ENCODE data around the gene DMXL1.
"Not testable (repeated sequence)": the region's sequence is repeated elsewhere in the genome, so short reads cannot be mapped to it uniquely, and the experiment has no call there.

DMXL1 gene

GRCh38 chr5:119095611-119096010, 24.7 kb downstream of the DMXL1 start:
- no peaks in the 10 kb centered on the region for H3K27me3 ChIP-seq (ENCODE audit: control insufficient read depth, insufficient read depth, low read length)
- H3K36me3 ChIP-seq (ENCODE audit: control insufficient read depth, insufficient read depth, low read length), result no peaks in the 10 kb centered on the region
- H3K4me1 ChIP-seq (ENCODE audit: control insufficient read depth, insufficient read depth, low read length), result no peaks in the 10 kb centered on the region
- no peak overlapping the region for H3K9ac ChIP-seq (ENCODE audit: low read length)
- H3K9me3 ChIP-seq (ENCODE audit: control insufficient read depth, low read length), result no peaks in the 10 kb centered on the region
- H3K4me3 ChIP-seq (ENCODE audit: low read length), result no peak overlapping the region

GRCh38 chr5:119105971-119106370, 35.1 kb downstream of the DMXL1 start:
- no peak overlapping the region for H3K9ac ChIP-seq (ENCODE audit: low read length)
- no peaks in the 10 kb centered on the region for H3K27me3 ChIP-seq (ENCODE audit: control insufficient read depth, insufficient read depth, low read length)
- H3K4me3 ChIP-seq (ENCODE audit: low read length), result no peak overlapping the region
- no peaks in the 10 kb centered on the region for H3K36me3 ChIP-seq (ENCODE audit: control insufficient read depth, insufficient read depth, low read length)
- H3K4me1 ChIP-seq (ENCODE audit: control insufficient read depth, insufficient read depth, low read length), result no peaks in the 10 kb centered on the region
- H3K9me3 ChIP-seq (ENCODE audit: control insufficient read depth, low read length), result no peaks in the 10 kb centered on the region

- H3K9me3 ChIP-seq (ENCODE audit: control insufficient read depth, low read length), result no peaks in the 10 kb centered on the region
- H3K4me1 ChIP-seq (ENCODE audit: control insufficient read depth, insufficient read depth, low read length), result no peaks in the 10 kb centered on the region
- H3K4me3 ChIP-seq (ENCODE audit: low read length), result no peak overlapping the region
- H3K36me3 ChIP-seq (ENCODE audit: control insufficient read depth, insufficient read depth, low read length), result no peaks in the 10 kb centered on the region
- H3K27me3 ChIP-seq (ENCODE audit: control insufficient read depth, insufficient read depth, low read length), result no peaks in the 10 kb centered on the region
- H3K9ac ChIP-seq (ENCODE audit: low read length), result no peak overlapping the region
Measured at GRCh38 chr5:119112151-119112550, 41.3 kb downstream of the DMXL1 start.

GRCh38 chr5:119117237-119117636, 46.4 kb downstream of the DMXL1 start:
- no peak overlapping the region for H3K9ac ChIP-seq (ENCODE audit: low read length)
- H3K27me3 ChIP-seq (ENCODE audit: control insufficient read depth, insufficient read depth, low read length), result no peaks in the 10 kb centered on the region
- H3K9me3 ChIP-seq (ENCODE audit: control insufficient read depth, low read length), result no peaks in the 10 kb centered on the region
- no peak overlapping the region for H3K4me3 ChIP-seq (ENCODE audit: low read length)
- H3K4me1 ChIP-seq (ENCODE audit: control insufficient read depth, insufficient read depth, low read length), result no peaks in the 10 kb centered on the region
- H3K36me3 ChIP-seq (ENCODE audit: control insufficient read depth, insufficient read depth, low read length), result no peaks in the 10 kb centered on the region

- Histone ChIP-seq H3K27me3 (ENCODE audit: control insufficient read depth, insufficient read depth, low read length) (no peaks in the 10 kb centered on the region), H3K9me3 (ENCODE audit: control insufficient read depth, low read length) (no peaks in the 10 kb centered on the region), H3K4me3 (ENCODE audit: low read length) (no peak overlapping the region), H3K36me3 (ENCODE audit: control insufficient read depth, insufficient read depth, low read length) (no peaks in the 10 kb centered on the region), H3K9ac (ENCODE audit: low read length) (no peak overlapping the region), H3K4me1 (ENCODE audit: control insufficient read depth, insufficient read depth, low read length) (no peaks in the 10 kb centered on the region)
Measured at GRCh38 chr5:119118000-119118399, 47.1 kb downstream of the DMXL1 start.

- Histone ChIP-seq H3K4me1 (ENCODE audit: control insufficient read depth, insufficient read depth, low read length) (no peaks in the 10 kb centered on the region), H3K36me3 (ENCODE audit: control insufficient read depth, insufficient read depth, low read length) (no peaks in the 10 kb centered on the region), H3K4me3 (ENCODE audit: low read length) (no peak overlapping the region), H3K9ac (ENCODE audit: low read length) (no peak overlapping the region), H3K27me3 (ENCODE audit: control insufficient read depth, insufficient read depth, low read length) (no peaks in the 10 kb centered on the region), H3K9me3 (ENCODE audit: control insufficient read depth, low read length) (no peaks in the 10 kb centered on the region)
Measured at GRCh38 chr5:119120893-119121292, 50.0 kb downstream of the DMXL1 start.

- not testable (repeated sequence) for H3K9me3 ChIP-seq (ENCODE audit: control insufficient read depth, low read length); H3K27me3 ChIP-seq (ENCODE audit: control insufficient read depth, insufficient read depth, low read length); H3K4me1 ChIP-seq (ENCODE audit: control insufficient read depth, insufficient read depth, low read length); H3K36me3 ChIP-seq (ENCODE audit: control insufficient read depth, insufficient read depth, low read length); H3K4me3 ChIP-seq (ENCODE audit: low read length); H3K9ac ChIP-seq (ENCODE audit: low read length)
Measured at GRCh38 chr5:119122474-119122873, 51.6 kb downstream of the DMXL1 start.

- Histone ChIP-seq H3K9me3 (ENCODE audit: control insufficient read depth, low read length) (no peaks in the 10 kb centered on the region), H3K4me3 (ENCODE audit: low read length) (no peak overlapping the region), H3K9ac (ENCODE audit: low read length) (no peak overlapping the region), H3K36me3 (ENCODE audit: control insufficient read depth, insufficient read depth, low read length) (no peaks in the 10 kb centered on the region), H3K4me1 (ENCODE audit: control insufficient read depth, insufficient read depth, low read length) (no peaks in the 10 kb centered on the region), H3K27me3 (ENCODE audit: control insufficient read depth, insufficient read depth, low read length) (no peaks in the 10 kb centered on the region)
Measured at GRCh38 chr5:119123280-119123679, 52.4 kb downstream of the DMXL1 start.

- Histone ChIP-seq H3K9me3 (ENCODE audit: control insufficient read depth, low read length) (no peaks in the 10 kb centered on the region), H3K27me3 (ENCODE audit: control insufficient read depth, insufficient read depth, low read length) (no peaks in the 10 kb centered on the region), H3K4me3 (ENCODE audit: low read length) (no peak overlapping the region), H3K36me3 (ENCODE audit: control insufficient read depth, insufficient read depth, low read length) (no peaks in the 10 kb centered on the region), H3K4me1 (ENCODE audit: control insufficient read depth, insufficient read depth, low read length) (peaks cover 3% of the 10 kb centered on the region), H3K9ac (ENCODE audit: low read length) (no peak overlapping the region)
Measured at GRCh38 chr5:119129770-119130169, 58.9 kb downstream of the DMXL1 start.

- H3K27me3 ChIP-seq (ENCODE audit: control insufficient read depth, insufficient read depth, low read length), result no peaks in the 10 kb centered on the region
- H3K9me3 ChIP-seq (ENCODE audit: control insufficient read depth, low read length), result no peaks in the 10 kb centered on the region
- H3K9ac ChIP-seq (ENCODE audit: low read length), result no peak overlapping the region
- H3K4me3 ChIP-seq (ENCODE audit: low read length), result no peak overlapping the region
- peaks cover 3% of the 10 kb centered on the region for H3K4me1 ChIP-seq (ENCODE audit: control insufficient read depth, insufficient read depth, low read length)
- peaks cover 5% of the 10 kb centered on the region for H3K36me3 ChIP-seq (ENCODE audit: control insufficient read depth, insufficient read depth, low read length)
Measured at GRCh38 chr5:119131530-119132304, 60.8 kb downstream of the DMXL1 start.

- H3K27me3 ChIP-seq (ENCODE audit: control insufficient read depth, insufficient read depth, low read length); H3K9ac ChIP-seq (ENCODE audit: low read length); H3K4me1 ChIP-seq (ENCODE audit: control insufficient read depth, insufficient read depth, low read length); H3K4me3 ChIP-seq (ENCODE audit: low read length); H3K9me3 ChIP-seq (ENCODE audit: control insufficient read depth, low read length); H3K36me3 ChIP-seq (ENCODE audit: control insufficient read depth, insufficient read depth, low read length): not testable (repeated sequence)
Measured at GRCh38 chr5:119135743-119136142, 64.9 kb downstream of the DMXL1 start.

- no peak overlapping the region for H3K4me3 ChIP-seq (ENCODE audit: low read length)
- H3K9ac ChIP-seq (ENCODE audit: low read length), result no peak overlapping the region
- H3K36me3 ChIP-seq (ENCODE audit: control insufficient read depth, insufficient read depth, low read length), result peaks cover 8% of the 10 kb centered on the region
- H3K9me3 ChIP-seq (ENCODE audit: control insufficient read depth, low read length), result no peaks in the 10 kb centered on the region
- H3K4me1 ChIP-seq (ENCODE audit: control insufficient read depth, insufficient read depth, low read length), result peaks cover under 1% of the 10 kb centered on the region
- no peaks in the 10 kb centered on the region for H3K27me3 ChIP-seq (ENCODE audit: control insufficient read depth, insufficient read depth, low read length)
Measured at GRCh38 chr5:119136666-119137318, 65.9 kb downstream of the DMXL1 start.
